Epithelial cell of proximal tubule (primary cell): ENCODE data around the gene C17orf67. TPM values are rescaled to one million over a fixed set of nuclear protein-coding genes. Genes with fewer than 3 reads are reported as not detected.

ENCODE experiments used
- DNase-seq: peaks from one replicate; pipeline ENCODE4 v3.0.0-alpha.2; 2011; ENCODE audit warnings: low read depth
- H3K4me3 ChIP-seq: 2 replicates; pipeline ENCODE4 v1.5.1; 2011; ENCODE audit warnings: low read depth, mild to moderate bottlenecking, low read length
- total RNA-seq: library from RNA; depleted of rRNA; stranded (reverse); fragments of >200 nt; gene quantifications from 2 replicates; pipeline ENCODE4 v1.2.3, GENCODE V29; 2015
- TF ChIP-seq, protein P1 (sequence below): conservative IDR thresholded peaks from 2 replicates; pipeline ENCODE4 v1.5.1; 2012; ENCODE audit warnings: low read depth, mild to moderate bottlenecking, low read length

C17orf67 gene
- total RNA-seq, 1 donor from 2014 or later, result 0.17 TPM

DNA sequence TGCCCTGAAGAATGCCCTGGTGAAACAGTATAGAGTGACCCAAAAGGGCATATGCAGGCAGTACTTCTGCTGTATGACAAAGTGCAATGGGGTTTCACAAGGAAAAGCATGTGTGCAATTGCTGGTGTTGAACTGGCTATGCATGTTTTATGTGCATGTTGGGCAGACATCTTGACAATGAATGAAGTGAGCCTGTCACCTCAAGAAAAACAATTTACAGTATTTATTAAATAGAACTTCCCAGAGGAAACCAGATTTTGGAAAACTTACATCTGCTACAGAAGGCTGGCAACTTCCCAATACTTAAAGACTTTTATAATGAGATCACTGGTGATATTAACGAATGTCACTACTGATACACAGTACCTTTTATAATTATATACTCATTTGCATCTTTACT, 30.6 kb downstream of the C17orf67 start:
- no peak overlapping the region for H3K4me3 ChIP-seq
- TF ChIP-seq, protein P1, sequence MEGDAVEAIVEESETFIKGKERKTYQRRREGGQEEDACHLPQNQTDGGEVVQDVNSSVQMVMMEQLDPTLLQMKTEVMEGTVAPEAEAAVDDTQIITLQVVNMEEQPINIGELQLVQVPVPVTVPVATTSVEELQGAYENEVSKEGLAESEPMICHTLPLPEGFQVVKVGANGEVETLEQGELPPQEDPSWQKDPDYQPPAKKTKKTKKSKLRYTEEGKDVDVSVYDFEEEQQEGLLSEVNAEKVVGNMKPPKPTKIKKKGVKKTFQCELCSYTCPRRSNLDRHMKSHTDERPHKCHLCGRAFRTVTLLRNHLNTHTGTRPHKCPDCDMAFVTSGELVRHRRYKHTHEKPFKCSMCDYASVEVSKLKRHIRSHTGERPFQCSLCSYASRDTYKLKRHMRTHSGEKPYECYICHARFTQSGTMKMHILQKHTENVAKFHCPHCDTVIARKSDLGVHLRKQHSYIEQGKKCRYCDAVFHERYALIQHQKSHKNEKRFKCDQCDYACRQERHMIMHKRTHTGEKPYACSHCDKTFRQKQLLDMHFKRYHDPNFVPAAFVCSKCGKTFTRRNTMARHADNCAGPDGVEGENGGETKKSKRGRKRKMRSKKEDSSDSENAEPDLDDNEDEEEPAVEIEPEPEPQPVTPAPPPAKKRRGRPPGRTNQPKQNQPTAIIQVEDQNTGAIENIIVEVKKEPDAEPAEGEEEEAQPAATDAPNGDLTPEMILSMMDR, result no peak
- no peak for DNase-seq

DNA sequence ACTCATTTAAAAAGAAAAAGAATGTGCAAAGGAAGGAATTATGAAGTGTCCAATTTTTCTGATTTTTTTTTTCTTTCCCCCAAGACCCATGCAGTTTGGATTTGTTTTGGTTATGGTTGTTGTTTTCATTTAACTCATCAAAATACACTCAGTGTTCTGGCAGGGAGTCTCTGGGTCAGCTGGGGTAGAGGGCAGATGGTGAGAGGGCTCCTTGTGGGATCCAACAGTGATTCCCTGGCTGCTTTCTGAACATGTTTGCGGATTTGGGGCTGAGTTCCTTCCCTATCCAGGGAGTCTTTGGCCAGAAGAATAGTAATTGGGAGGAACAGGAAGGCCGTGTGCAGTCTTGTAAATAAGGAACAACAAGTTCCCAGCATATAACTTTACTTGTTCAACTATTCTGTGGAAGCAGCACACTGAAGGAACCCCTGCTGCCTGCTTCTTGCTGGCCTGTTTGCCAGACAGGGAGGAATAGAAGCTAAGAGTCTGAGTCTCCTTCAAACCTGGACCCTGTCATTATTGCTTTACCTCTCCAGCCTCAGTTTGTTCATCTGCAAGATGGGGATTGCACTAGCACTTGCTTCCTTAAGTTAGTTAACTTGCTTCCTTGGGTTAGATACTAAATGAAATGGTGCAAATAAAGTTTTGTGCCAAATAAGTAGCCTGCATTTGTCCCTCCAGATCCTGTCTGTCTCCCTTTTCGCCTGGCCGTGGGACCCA, 32.1 kb downstream of the C17orf67 start:
- no peak overlapping the region for H3K4me3 ChIP-seq
- no peak for DNase-seq
- TF ChIP-seq, protein P1, result no peak

DNA sequence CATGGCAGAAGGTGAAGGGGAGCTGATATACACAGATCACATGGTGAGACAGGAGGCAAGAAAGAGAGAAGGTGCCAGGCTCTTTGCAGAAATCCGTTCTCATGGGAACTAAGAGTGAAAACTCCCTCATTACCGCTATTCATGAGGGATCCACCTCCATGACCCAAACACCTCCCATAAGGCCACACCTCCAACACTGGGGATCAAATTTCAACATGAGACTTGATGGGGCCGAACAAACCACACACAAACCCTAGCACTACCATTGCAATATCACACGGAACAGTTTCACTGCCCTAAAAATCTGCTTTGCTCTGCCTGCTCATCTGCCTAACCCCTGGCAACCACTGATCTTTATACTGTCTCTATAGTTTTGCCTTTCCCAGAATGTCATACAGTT, 34.8 kb downstream of the C17orf67 start:
- TF ChIP-seq, protein P1, result no peak
- peak; percentile 15 for DNase-seq
- H3K4me3 ChIP-seq, result no peak overlapping the region

DNA sequence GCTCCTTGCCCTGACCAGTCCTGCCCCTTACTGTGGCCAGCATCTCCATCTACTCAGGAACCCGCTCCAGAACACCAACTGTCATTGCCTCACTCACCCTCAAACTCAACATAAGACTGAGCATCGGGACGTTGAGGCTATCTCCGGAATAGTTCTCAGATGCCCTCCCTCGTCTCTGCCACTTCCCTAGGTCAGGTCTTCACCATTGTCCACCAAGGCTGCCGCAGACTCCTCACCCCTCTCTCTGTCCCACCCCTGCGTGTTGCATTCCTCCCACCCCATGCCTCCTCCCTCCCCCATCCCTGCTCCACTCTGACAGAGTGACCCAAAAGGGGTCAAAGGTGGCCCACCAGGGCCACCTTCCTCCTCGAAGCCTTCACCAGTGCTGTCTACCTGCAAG, 37.2 kb downstream of the C17orf67 start:
- no peak for DNase-seq
- no peak overlapping the region for H3K4me3 ChIP-seq
- TF ChIP-seq, protein P1, result no peak

DNA sequence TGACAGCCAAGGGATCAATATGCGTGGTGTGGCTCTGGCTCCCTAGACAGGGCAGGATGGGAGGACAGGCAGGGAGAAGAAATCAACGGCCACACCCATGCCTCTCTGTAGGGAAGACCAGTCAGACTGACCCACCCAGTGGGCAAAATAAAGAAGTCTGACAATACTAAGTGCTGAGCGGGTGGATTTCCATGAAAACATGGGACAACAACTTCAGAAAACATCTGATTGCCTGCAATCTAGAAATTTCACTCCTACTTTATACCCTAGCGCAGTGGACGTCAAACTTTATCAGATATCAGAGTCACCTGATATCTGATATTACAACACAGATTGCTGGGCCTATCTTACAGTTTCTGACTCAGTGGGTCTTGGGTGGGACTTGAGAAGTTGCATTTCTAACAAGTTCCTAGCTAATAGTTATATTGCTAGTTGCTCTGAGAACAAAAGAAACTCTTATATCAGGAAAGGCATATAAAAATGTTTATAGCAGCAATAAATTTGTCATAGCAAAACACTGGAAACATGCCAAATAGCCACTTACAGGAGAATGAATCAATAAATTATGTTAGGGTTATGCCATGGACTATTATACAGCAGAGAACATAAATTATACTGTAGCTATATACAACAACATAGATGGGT, 38.4 kb downstream of the C17orf67 start:
- H3K4me3 ChIP-seq, result no peak overlapping the region
- no peak for DNase-seq
- TF ChIP-seq, protein P1, result no peak

DNA sequence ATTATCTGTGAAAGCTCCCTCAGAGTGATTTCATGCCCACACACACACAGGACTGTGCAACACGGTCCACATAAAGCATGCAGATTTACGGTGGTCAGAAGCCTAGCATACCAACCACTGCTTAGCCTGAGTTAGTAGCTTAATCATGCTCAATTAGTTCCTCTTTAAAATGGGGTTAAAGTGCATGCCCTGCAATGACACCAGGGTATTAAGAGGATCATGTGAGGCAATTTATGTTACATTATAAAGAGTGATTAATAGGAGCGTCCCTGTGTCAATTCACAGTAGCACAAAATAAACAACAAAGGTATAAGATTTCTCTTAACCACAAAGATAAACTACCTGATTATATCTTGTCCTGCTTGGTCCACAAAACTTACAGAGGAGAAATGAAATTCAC, 39.8 kb downstream of the C17orf67 start:
- TF ChIP-seq, protein P1, result no peak
- DNase-seq, result no peak
- no peak overlapping the region for H3K4me3 ChIP-seq

DNA sequence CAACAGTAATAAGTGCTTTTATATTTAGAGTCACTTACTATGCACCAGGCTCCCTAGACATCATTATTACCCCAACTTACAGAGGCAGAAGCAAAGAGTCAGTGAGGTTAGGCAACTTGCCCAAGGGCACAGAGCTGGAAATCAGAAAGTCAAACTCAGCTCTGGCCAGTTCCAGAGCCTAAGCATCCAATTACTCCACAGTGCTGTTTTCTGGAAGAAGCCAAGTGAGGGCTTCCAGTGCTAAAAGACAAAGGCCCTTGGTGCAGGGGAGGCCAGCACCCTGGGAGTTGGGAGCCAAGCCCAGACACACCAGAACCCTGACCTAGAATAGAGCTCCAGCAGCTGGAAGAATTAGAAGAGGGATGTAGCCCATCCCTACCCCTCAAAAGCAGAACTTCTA, 40.2 kb downstream of the C17orf67 start:
- DNase-seq, result no peak
- TF ChIP-seq, protein P1, result no peak
- no peak overlapping the region for H3K4me3 ChIP-seq
